Caco-2 (cell line): ENCODE measurements around the gene NELFB. TPM values are rescaled to one million over a fixed set of nuclear protein-coding genes. Genes with fewer than 3 reads are reported as not detected.

Source experiments
- BruUV-seq: library from RNA; stranded (reverse); fragments of 400-500 nt; replicated peaks from 2 replicates; lab custom pipeline; 2021; lab: Mats Ljungman, UMichigan
- CTCF ChIA-PET: fragments of 300-600 bp; sonication (Branson Sonifier 250); formaldehyde crosslinking; loops from one replicate; lab custom pipeline; 2022; ENCODE audit warnings: antibody characterized with exemption; lab: Charles Lee
- POLR2A ChIA-PET: fragments of 300-600 bp; sonication (Branson Sonifier 250); formaldehyde crosslinking; loops from one replicate; lab custom pipeline; 2022; ENCODE audit warnings: antibody characterized with exemption; lab: Charles Lee
- DNase-seq, 2 experiments: peaks; one replicate each; pipeline versions ENCODE4 v3.0.0 to v3.0.0-alpha.2; 2020 to 2022
- H3K27me3 ChIP-seq: replicated peaks from 2 replicates; pipeline ENCODE4 v1.6.0; 2011; ENCODE audit warnings: low read length; ENCODE audit not compliant: control insufficient read depth, insufficient read depth
- H3K36me3 ChIP-seq: 2 replicates; pipeline ENCODE4 v1.5.1; 2011; ENCODE audit warnings: low read length; ENCODE audit not compliant: control insufficient read depth, insufficient read depth
- H3K4me1 ChIP-seq: fragments of 250-450 bp; sonication (Bioruptor Pico); 2 replicates; pipeline ENCODE4 v1.5.1; 2020; ENCODE audit warnings: mild to moderate bottlenecking
- H3K4me3 ChIP-seq: 2 replicates; pipeline ENCODE4 v1.5.1; 2011; ENCODE audit warnings: low read depth, mild to moderate bottlenecking, control low read depth, low read length
- H3K9me3 ChIP-seq: fragments of 250-450 bp; sonication (Bioruptor Pico); 2 replicates; pipeline ENCODE4 v1.5.1; 2020; ENCODE audit warnings: mild to moderate bottlenecking, moderate library complexity
- H3K27ac Mint-ChIP-seq: one replicate; pipeline ENCODE4 v1.8.0; 2022; ENCODE audit warnings: mixed read lengths; ENCODE audit not compliant: unreplicated experiment
- H3K27me3 Mint-ChIP-seq: one replicate; pipeline ENCODE4 v1.8.0; 2022; ENCODE audit warnings: mixed read lengths; ENCODE audit not compliant: insufficient read depth, unreplicated experiment
- H3K36me3 Mint-ChIP-seq: one replicate; pipeline ENCODE4 v1.8.0; 2022; ENCODE audit warnings: mild to moderate bottlenecking, mixed read lengths; ENCODE audit not compliant: insufficient read depth, unreplicated experiment
- H3K4me1 Mint-ChIP-seq: one replicate; pipeline ENCODE4 v1.8.0; 2022; ENCODE audit warnings: low read depth, mixed read lengths; ENCODE audit not compliant: unreplicated experiment
- H3K4me3 Mint-ChIP-seq: one replicate; pipeline ENCODE4 v1.8.0; 2022; ENCODE audit warnings: mild to moderate bottlenecking, moderate library complexity, mixed read lengths; ENCODE audit not compliant: unreplicated experiment
- H3K9me3 Mint-ChIP-seq: one replicate; pipeline ENCODE4 v1.8.0; 2022; ENCODE audit warnings: mixed read lengths; ENCODE audit not compliant: unreplicated experiment
- CTCF ChIP-seq, 2 experiments: fragments of 200-600 bp in 1 of 2; IDR thresholded peaks; 1 replicate in 1 of 2; 2 replicates in 1 of 2; pipeline versions ENCODE4 v1.5.1 to v1.8.0; 2011 to 2022; ENCODE audit warnings: antibody characterized with exemption in 1 of 2, control low read depth in 1 of 2, inconsistent platforms in 1 of 2, low read depth in 1 of 2, low read length in 1 of 2, mild to moderate bottlenecking in 1 of 2, moderate library complexity in 1 of 2; ENCODE audit not compliant: insufficient read depth in 1 of 2, severe bottlenecking in 1 of 2, unreplicated experiment in 1 of 2
- intact Hi-C: fragments of 100-400 bp; cut with micrococcal nuclease; formaldehyde crosslinking; loops from one replicate; pipeline ENCODE4 v1.10.0; 2022; ENCODE audit not compliant: unreplicated experiment
- total RNA-seq: library from RNA; stranded (reverse); gene quantifications from 2 replicates; pipeline ENCODE4 v1.2.3, GENCODE V29; 2022

The NELFB gene
- total RNA-seq, 1 experiment from 2014 or later, result 79.1 TPM

- no peaks in the 10 kb centered on the region for H3K4me1 Mint-ChIP-seq
- peak in 1 of 2 experiments; percentile 48 for DNase-seq
- H3K4me3 ChIP-seq, result no peak overlapping the region
- peak in 1 of 2 experiments; percentile 8 for TF ChIP-seq CTCF (IDR thresholded peaks at IDR 0.05; ENCODE audit: insufficient read depth in 1 of 2, low read depth in 1 of 2, low read length in 1 of 2, severe bottlenecking in 1 of 2, unreplicated experiment in 1 of 2)
- no peaks in the 10 kb centered on the region for H3K27me3 Mint-ChIP-seq
- peaks cover 19% of the 10 kb centered on the region for H3K36me3 Mint-ChIP-seq
- no TSS peak for BruUV-seq
- H3K4me3 Mint-ChIP-seq, result no peak overlapping the region
- ChIA-PET POLR2A (no interaction called here), CTCF (interaction anchor here (1.3 kb wide), 1 partner anchor 18 kb away, joined by 4 read pairs; no protein-coding TSS in a partner anchor)
- peaks cover 23% of the 10 kb centered on the region for H3K4me1 ChIP-seq
- H3K9me3 ChIP-seq, result no peaks in the 10 kb centered on the region
- H3K27me3 ChIP-seq, result no peaks in the 10 kb centered on the region
- H3K36me3 ChIP-seq, result no peaks in the 10 kb centered on the region
- H3K9me3 Mint-ChIP-seq, result no peaks in the 10 kb centered on the region
- no peak overlapping the region for H3K27ac Mint-ChIP-seq
- intact Hi-C loops, result loop anchor here (5.0 kb wide), 1 partner anchor 118 kb away; the partner anchor contains the start of genes EXD3 and NOXA1
Observed at GRCh38 chr9:137304383-137305059, 49.4 kb downstream of the NELFB start.

GRCh38 chr9:137305060-137305797, 50.1 kb downstream of the NELFB start:
- H3K9me3 ChIP-seq, result no peaks in the 10 kb centered on the region
- peaks cover 19% of the 10 kb centered on the region for H3K36me3 Mint-ChIP-seq
- POLR2A ChIA-PET, result no interaction called here
- no peak overlapping the region for H3K27ac Mint-ChIP-seq
- no peak overlapping the region for H3K4me3 ChIP-seq
- H3K9me3 Mint-ChIP-seq, result no peaks in the 10 kb centered on the region
- peaks cover 22% of the 10 kb centered on the region for H3K4me1 ChIP-seq
- H3K27me3 ChIP-seq, result no peaks in the 10 kb centered on the region
- no peak overlapping the region for H3K4me3 Mint-ChIP-seq
- no peaks in the 10 kb centered on the region for H3K36me3 ChIP-seq
- BruUV-seq, result no TSS peak
- no peaks in the 10 kb centered on the region for H3K27me3 Mint-ChIP-seq
- no peaks in the 10 kb centered on the region for H3K4me1 Mint-ChIP-seq
- intact Hi-C loops, result no loop called here
- peak in 1 of 2 experiments; percentile 33 for DNase-seq
- CTCF ChIA-PET, result interaction anchor here (1.3 kb wide), 1 partner anchor 18 kb away, joined by 4 read pairs; no protein-coding TSS in a partner anchor
- TF ChIP-seq CTCF (IDR thresholded peaks at IDR 0.05; ENCODE audit: insufficient read depth in 1 of 2, low read depth in 1 of 2, low read length in 1 of 2, severe bottlenecking in 1 of 2, unreplicated experiment in 1 of 2), result no peak

- Mint-ChIP-seq H3K27ac (no peak overlapping the region), H3K36me3 (peaks cover 16% of the 10 kb centered on the region), H3K9me3 (no peaks in the 10 kb centered on the region), H3K4me1 (no peaks in the 10 kb centered on the region), H3K4me3 (no peak overlapping the region), H3K27me3 (no peaks in the 10 kb centered on the region)
- ChIA-PET POLR2A (no interaction called here), CTCF (no interaction called here)
- no peak for DNase-seq
- no TSS peak for BruUV-seq
- no peaks in the 10 kb centered on the region for H3K36me3 ChIP-seq
- no peaks in the 10 kb centered on the region for H3K27me3 ChIP-seq
- H3K4me3 ChIP-seq, result no peak overlapping the region
- H3K9me3 ChIP-seq, result no peaks in the 10 kb centered on the region
- TF ChIP-seq CTCF (IDR thresholded peaks at IDR 0.05; ENCODE audit: insufficient read depth in 1 of 2, low read depth in 1 of 2, low read length in 1 of 2, severe bottlenecking in 1 of 2, unreplicated experiment in 1 of 2), result no peak
- intact Hi-C loops, result no loop called here
- H3K4me1 ChIP-seq, result peaks cover 26% of the 10 kb centered on the region
Observed at GRCh38 chr9:137305798-137306065, 50.6 kb downstream of the NELFB start.
